Measurements from ENCODE around the gene PDE4C. TPM values are rescaled to one million over a fixed set of nuclear protein-coding genes. Genes with fewer than 3 reads are reported as not detected.

Gene PDE4C
- total RNA-seq, 4 donors from 2014 or later, result 0.27 to 1.4 (median 0.92) TPM; not detected in 1

- Histone ChIP-seq H3K27ac (no peak overlapping the region), H3K4me3 (replicated peaks in 1 of 3) (no peak overlapping the region), H3K36me3 (no peaks in the 10 kb centered on the region), H3K9me3 (no peaks in the 10 kb centered on the region), H3K27me3 (no peaks in the 10 kb centered on the region), H3K4me1 (peaks cover 5 to 13% of the 10 kb centered on the region in 2 donors)
- no peak for TF ChIP-seq POLR2A (IDR thresholded peaks at IDR 0.05)
- no peak for TF ChIP-seq CTCF (IDR thresholded peaks at IDR 0.05)
- intact Hi-C loops (cut with DNase I), result no loop called here
- no peak for DNase-seq
- 86 to 90% methylated on average over 11 to 15 of the region's 19 CpGs for WGBS, 2 donors
Measured at GRCh38 chr19:18176367-18177310, 49.6 kb downstream of the PDE4C start.

GRCh38 chr19:18174983-18175382 lies 51.3 kb downstream of the PDE4C start:
- no peaks in the 10 kb centered on the region for H3K9me3 ChIP-seq
- no peak overlapping the region for H3K4me3 ChIP-seq (replicated peaks in 1 of 3)
- no peaks in the 10 kb centered on the region for H3K36me3 ChIP-seq
- WGBS, 2 donors, result 86 to 94% methylated on average over 2 to 10 of the region's 11 CpGs
- peaks cover 5 to 13% of the 10 kb centered on the region in 2 donors for H3K4me1 ChIP-seq
- H3K27me3 ChIP-seq, result no peaks in the 10 kb centered on the region
- no peak for DNase-seq
- no peak overlapping the region for H3K27ac ChIP-seq
- intact Hi-C loops (cut with DNase I), result no loop called here
- TF ChIP-seq CTCF (IDR thresholded peaks at IDR 0.05) (no peak), POLR2A (IDR thresholded peaks at IDR 0.05) (no peak)

Other genes starting within 250 kb of the PDE4C start
- 100 to 1,000 TPM in 2 of 4 donors, 10 to 100 TPM in 2; 51.1 to 120 (median 82.8) TPM for gene ARRDC2, start 218.3 kb downstream of the PDE4C start, total RNA-seq
- gene IL12RB1, start 139.5 kb downstream of the PDE4C start, total RNA-seq, result 1 to 10 TPM in 1 of 4 donors, under 1 TPM in 1, not detected in 2; 0.93 to 1.1 TPM
- gene MAST3, start 128.7 kb downstream of the PDE4C start, total RNA-seq, result 1 to 10 TPM; 4.8 to 5.6 (median 5.0) TPM
- gene PIK3R2, start 73.3 kb downstream of the PDE4C start, total RNA-seq, result 10 to 100 TPM; 14.4 to 33.0 (median 19.8) TPM
- 10 to 100 TPM; 36.3 to 58.4 (median 40.1) TPM for gene IFI30, start 52.6 kb downstream of the PDE4C start, total RNA-seq
- 10 to 100 TPM in 3 of 4 donors, 1 to 10 TPM in 1; 4.7 to 57.7 (median 29.3) TPM for gene MPV17L2, start 33.2 kb downstream of the PDE4C start, total RNA-seq
- 1 to 10 TPM in 2 of 4 donors, under 1 TPM in 1, not detected in 1; 0.40 to 2.5 (median 2.0) TPM for gene RAB3A, start 22.4 kb downstream of the PDE4C start, total RNA-seq
- gene IQCN, start 48.0 kb upstream of the PDE4C start, total RNA-seq, result 10 to 100 TPM in 1 of 4 donors, 1 to 10 TPM in 3; 5.7 to 17.0 (median 8.9) TPM
- gene JUND, start 55.2 kb upstream of the PDE4C start, total RNA-seq, result 100 to 1,000 TPM; 193 to 394 (median 316) TPM
- gene LSM4, start 96.6 kb upstream of the PDE4C start, total RNA-seq, result 100 to 1,000 TPM in 2 of 4 donors, 10 to 100 TPM in 2; 55.2 to 203 (median 140) TPM
- gene PGPEP1, start 114.2 kb upstream of the PDE4C start, total RNA-seq, result 10 to 100 TPM; 23.5 to 44.0 (median 27.9) TPM
- 1 to 10 TPM in 3 of 4 donors, not detected in 1; 3.7 to 9.9 (median 5.1) TPM for gene GDF15, start 159.7 kb upstream of the PDE4C start, total RNA-seq
- 1 to 10 TPM; 1.1 to 7.1 (median 2.2) TPM for gene LRRC25, start 171.2 kb upstream of the PDE4C start, total RNA-seq
- 10 to 100 TPM; 40.5 to 75.6 (median 56.1) TPM for gene SSBP4, start 193.0 kb upstream of the PDE4C start, total RNA-seq
- 10 to 100 TPM; 12.7 to 24.2 (median 22.9) TPM for gene ISYNA1, start 211.7 kb upstream of the PDE4C start, total RNA-seq

Measured in thyroid gland (tissue), 4 donors.